ENCODE data around the gene IL10RB. TPM values are rescaled to one million over a fixed set of nuclear protein-coding genes. Genes with fewer than 3 reads are reported as not detected.

The IL10RB gene
- total and polyA plus RNA-seq, 2 of the 13 experiments (the other 11 are each of a cell fraction or from before 2014, with no cell fraction given): 17.4 to 18.2 TPM

- TF ChIP-seq KLF16 (CRISPR knock-in tag; IDR thresholded peaks at IDR 0.05) (no peak), SPEN (CRISPR knock-in tag; IDR thresholded peaks at IDR 0.05; ENCODE audit: low read depth) (peak; percentile 57), ZNF687 (CRISPR knock-in tag; IDR thresholded peaks at IDR 0.05) (peak; percentile 79), TFDP2 (CRISPR knock-in tag; IDR thresholded peaks at IDR 0.05) (no peak), ZNF337 (CRISPR knock-in tag; IDR thresholded peaks at IDR 0.05; ENCODE audit: borderline replicate concordance, low read depth) (no peak), CENPX (CRISPR knock-in tag; IDR thresholded peaks at IDR 0.05) (no peak), HNRNPUL1 (IDR thresholded peaks at IDR 0.05; ENCODE audit: low read depth, low read length) (no peak), TERF1 (CRISPR knock-in tag; IDR thresholded peaks at IDR 0.05) (no peak), PRPF4 (IDR thresholded peaks at IDR 0.05; ENCODE audit: low read depth, low read length, poor library complexity, severe bottlenecking) (no peak), SRF (IDR thresholded peaks at IDR 0.05; ENCODE audit: low read depth, low read length) (no peak), ZNF468 (CRISPR knock-in tag; IDR thresholded peaks at IDR 0.05) (no peak), EED (CRISPR knock-in tag; IDR thresholded peaks at IDR 0.05) (no peak), KMT2A (CRISPR knock-in tag; IDR thresholded peaks at IDR 0.05) (peak; percentile 51; the same call in 1 of the 2 replicates), ZNF318 (CRISPR knock-in tag; IDR thresholded peaks at IDR 0.05) (no peak)
These were observed at the start of gene IL10RB (continued) for GRCh38 chr21:33266050-33266788.
